GDM1 (cell line): Measurements from ENCODE around the gene LUZP1.
A peak's percentile ranks its signal among the peaks of the same experiment; 100 is the strongest.
"Not testable (repeated sequence)": the region's sequence is repeated elsewhere in the genome, so short reads cannot be mapped to it uniquely, and the experiment has no call there.

ENCODE experiments used
- DNase-seq: peaks from one replicate; lab custom pipeline; 2025; lab: John Stamatoyannopoulos, UW

The LUZP1 gene

DNA sequence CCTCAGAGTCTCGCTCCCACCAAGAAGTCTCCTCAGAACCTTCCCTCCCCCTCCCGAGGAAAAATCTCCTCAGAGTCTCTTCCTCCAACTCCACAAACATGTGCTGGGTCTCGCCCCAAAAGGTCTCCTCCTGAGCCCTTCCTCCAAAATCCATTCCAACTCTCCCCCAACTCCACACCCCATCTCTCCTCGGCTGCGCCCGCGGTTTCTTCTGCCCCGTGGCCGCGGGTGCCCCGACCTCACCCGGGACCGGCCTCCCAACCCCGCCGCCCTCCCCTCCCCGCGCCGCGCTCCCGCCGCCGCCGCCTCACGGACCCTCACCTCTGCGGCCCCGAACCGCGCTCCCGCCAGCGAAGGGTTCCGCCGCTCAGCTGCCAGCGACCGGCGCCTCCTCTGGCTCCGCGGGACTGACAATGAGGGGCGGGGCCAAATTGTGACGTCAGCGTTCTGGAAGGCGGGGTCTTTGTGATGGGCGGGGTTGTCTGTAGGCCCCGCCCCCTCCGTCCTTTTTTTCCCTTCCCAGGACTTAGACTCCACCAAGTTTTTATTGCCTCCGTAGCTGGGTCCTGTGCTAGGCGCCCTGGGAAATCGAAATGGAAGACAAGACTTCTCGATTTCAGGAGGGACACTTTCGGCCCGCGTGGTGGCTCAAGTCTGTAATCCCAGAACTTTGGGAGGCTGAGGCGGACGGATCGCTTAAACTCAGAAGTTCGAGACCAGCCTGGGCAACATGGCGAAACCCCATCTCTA lies at the start of gene LUZP1:
TSS of gene LUZP1 (minus strand) at position 412 of the 750 bp plus-strand sequence.
- DNase-seq: peak; percentile 79

DNA sequence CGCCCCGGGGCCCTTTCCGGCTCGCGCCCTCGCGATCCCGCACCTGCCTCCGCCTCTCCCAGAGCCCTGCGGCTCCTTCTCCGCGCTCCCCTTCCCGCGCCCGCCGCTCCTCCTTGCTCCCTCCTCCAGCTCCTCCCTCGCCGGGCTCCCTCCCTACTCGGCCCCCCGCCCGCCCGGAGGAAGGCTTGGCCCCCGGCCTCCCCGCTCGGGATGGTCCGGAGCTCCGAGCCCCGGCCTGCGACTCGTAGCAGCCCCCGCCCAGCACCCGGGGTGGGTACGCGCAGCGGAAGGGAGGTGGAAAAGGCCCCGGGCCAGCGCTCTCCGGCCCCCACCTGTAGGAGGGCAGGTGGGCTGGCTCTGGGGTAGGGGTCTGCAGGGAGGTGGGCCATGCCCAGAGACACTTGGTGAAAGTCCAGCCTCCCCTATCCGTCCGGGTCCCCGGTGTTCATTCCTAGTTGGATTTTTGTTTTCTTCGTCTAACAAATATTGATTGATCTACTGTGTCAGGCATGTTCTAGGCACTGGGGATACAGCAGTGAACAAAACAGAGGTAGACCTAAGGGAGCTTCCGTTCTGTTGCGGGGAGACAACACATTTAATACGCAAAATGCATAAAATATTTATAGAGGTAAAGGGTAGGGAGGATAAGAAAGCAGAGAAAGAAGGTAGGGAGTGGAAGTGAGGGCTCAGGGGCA lies 48.9 kb upstream of the LUZP1 start, which contains the start of gene HTR1D:
TSS of gene HTR1D (minus strand) at position 82 of the 695 bp plus-strand sequence. CDS start 23,283 bp downstream, outside the sequence.
- no peak for DNase-seq

DNA sequence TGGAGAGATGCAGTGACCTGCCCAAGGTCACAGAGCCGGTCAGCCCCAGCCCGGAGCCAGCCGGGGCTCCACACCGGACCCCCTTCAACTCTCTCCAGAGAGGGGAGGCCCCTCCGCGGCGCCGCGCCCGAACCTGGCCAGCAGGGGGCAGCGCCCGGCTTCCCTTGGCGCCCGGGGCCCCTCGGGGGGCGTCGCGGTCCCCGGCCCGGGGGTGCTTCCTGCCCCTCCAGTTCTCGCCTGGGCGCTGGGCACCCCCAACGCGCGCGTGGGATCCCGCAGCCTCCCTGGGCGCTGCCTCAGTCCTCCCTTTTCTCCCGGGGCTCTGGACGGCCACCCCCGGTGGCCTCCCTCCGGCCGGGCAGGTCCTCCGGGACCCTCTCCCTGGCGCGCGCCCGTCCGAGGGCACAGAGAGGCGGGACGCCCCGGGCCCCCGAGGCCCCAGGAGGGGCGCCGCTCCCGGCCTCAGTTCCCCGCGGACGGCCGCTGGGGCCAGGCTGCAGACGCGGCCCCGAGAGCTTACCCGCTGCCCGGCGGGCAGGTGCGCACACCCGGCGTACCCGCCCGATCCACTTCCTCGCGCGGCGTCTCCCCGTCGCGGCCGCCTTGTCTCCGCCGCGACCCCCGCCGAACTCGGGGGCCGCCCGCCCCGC lies 48.2 kb upstream of the LUZP1 start:
- no peak for DNase-seq

DNA sequence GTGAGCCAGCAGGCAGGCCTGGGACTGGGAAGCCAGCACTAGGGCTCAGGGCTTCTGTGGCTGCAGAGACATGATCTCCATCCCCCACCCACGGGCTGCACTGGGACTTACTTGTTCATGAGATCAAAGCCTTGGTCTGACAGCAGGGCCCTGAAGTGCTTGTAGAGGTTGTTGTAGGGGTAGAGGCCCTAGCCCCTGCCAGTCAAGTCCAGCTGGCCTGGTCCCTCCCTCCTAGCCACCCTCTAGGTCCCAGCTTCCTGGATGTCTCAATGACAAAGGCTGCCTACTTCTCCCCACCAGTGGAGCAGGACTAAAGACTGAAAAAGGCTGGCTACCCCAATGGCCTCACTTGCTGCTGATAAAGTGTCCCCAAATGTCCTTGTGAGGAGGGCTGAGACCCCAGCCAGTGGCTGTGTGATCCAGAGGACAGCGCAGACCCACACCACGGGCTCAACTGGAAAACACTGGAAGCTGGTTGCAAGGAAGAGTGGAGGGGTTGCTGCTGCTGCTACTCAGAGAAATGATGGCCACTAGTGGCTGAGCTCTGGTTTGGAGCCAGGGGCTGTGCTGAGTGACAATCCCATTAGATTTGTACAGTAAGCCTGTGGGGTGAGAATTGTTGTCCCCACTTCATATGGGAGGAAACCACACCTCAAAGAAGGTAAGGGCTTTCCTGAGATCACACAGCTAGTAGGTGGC lies 47.2 kb upstream of the LUZP1 start:
- DNase-seq: no peak

DNA sequence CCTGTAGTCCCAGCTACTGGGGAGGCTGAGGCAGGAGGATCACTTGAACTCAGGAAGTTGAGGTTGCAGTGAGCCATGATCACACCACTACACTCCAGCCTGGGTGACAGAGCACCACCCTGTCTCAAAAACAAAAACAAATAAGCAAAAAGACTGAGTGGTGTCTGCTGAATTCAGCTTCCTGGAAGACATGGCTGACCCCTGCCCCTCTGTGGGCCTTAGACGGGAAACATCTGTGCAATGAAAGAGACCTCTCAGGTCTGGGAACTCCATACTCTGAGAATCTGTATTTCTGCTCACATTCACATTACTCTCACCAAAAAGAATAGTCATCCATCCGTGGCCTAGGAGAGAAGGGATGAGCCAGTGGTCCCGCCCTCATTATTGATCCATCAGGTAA lies 46.6 kb upstream of the LUZP1 start:
- no peak for DNase-seq

DNA sequence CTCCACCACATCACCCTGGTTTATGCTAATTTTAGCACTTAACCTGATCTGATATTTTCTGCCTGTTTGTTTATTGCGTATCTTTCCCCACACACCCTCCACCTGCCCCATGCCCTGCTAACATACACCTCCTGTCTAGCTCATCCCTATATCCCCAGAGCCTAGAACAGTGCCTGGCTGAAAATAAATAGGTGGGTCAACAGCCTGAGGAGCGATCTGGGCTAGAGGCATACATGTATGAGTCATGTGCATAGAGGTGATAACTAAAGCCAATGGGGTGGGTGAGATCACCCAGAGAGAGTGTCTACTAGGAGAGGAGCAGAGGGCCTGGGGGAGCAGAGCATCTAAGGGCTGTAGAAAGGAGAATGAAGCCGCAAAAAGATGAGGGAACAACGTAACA lies 46.0 kb upstream of the LUZP1 start:
- no peak for DNase-seq

DNA sequence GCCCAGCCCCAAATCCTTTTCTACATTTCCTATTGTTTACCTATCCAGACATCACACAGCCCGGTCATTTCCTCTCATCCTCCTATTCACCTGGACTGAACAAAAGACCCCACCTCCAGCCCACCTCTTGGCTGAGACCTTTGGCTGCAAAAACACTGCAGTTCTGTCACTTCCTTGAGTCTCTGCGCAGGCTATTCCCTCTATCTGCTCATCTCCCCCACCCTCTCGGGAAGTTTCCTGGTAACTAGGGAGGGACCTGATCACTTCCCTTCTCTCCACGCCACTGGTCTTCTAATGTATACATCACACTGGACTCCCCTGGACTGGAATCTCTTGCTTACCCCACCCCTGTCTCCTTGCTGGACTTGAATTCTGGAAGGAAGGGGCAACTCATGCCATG lies 43.3 kb upstream of the LUZP1 start:
- no peak for DNase-seq

DNA sequence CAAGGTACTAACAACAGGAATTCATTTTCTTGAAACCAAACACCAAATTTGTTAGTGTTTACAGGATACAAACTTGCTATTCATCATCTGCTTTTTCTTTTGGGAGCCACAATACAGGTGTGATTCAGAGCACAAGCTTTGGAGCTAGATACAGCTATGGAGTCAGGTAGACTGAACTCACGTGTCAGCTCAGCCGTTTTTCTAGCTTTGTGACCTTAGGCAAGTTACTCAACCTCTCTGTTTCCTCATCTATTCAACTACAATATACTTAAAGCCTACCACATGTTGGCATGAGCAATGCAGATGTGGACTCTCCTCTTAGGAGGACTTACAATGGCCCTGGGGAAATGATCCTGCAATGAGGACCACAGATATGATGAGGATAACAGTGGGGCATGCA lies 42.3 kb upstream of the LUZP1 start:
- no peak for DNase-seq

DNA sequence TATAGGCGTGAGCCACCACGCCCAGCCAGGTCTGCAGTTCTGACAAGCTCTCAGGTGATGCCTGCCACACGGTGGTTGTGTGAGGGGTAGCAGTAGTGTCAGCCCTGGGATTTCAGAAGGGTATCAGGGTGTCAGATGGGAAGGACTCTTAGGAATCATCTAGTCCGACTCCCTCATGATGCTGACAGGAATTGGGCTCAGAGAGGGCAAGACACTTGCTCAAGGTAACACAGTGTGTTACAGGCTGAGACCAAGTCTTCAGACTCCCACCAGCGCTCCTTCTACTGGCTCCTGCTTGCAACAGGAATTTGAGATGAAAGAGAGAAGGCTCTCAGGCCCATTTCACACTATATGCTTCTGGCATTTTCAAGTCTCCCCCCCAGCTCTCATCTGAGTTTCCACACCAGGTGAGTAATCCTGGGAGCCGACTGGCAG lies 41.7 kb upstream of the LUZP1 start:
- DNase-seq: no peak

DNA sequence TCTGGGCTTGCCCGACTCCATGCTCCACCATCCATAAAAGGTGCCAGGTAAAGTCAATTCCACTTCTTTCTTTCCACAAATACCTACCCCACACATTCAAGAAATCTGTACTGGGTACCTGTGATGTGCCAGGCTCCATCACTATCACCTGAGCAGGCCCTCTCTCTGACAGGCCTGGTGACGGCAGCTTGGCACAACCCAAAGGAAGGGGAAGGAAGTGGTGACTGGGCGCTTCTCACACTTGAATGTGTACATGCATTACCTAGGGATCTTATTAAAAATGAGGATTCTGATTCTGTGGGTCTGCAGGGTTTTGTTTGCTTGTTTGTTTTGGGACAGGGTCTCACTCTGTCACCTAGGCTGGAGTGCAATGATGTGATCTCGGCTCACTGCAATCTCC lies 41.1 kb upstream of the LUZP1 start:
- DNase-seq: no peak

DNA sequence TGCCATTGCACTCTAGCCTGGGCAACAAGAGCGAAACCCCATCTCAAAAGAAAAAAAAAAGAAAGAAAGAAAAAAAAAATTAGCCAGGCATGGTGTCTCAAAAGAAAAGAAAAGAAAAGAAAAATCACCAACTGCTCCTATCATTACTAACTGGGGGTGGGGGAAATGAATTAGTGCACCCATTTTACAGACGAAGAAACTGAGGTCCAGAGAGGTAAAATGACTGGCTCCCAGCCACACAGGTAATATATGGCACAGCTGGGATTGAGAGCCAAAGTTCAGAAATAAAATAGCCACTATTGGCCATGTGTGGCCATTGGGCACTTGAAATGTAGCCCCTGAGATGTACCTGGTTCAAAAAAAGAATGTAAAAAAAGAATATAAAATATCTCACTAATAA lies 39.9 kb upstream of the LUZP1 start:
- no peak for DNase-seq

DNA sequence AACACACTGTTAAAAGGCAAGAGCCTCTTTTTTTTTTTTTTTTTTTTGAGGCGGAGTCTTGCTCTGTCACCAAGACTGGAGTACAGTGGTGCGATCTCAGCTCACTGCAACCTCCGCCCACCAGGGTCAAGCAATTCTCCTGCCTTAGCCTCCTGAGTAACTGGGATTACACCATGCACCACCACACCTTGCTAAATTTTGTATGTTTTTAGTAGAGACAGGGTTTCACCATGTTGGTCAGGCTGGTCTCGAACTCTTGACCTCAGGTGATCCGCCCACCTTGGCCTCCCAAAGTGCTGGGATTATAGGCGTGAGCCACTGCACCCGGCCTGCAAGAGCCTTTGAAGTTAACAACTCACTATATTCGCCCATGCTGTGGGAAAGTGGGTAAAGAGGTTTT lies 39.1 kb upstream of the LUZP1 start:
- DNase-seq: not testable (repeated sequence)

DNA sequence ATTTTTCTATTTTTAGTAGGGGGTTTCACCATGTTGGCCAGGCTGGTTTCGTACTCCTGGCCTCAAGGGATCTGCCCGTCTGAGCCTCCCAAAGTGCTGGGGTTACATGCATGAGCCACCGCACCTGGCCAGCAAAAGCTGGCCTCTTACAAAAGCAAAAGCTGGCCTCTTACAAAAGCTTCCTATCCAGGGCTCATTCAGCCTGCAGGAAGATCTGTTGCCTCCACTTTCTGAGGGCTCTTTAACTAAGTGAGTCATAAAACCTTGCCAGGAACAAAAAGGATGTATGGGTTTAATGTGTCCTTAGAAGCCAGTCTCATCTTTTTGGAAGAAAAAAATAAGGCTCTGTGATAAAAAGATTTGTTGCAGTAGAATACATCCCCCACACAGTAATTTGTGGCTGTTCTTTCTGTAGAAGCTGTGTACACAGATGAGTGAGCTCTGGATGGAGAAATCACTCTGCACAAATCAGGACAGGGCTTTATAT lies 33.6 kb upstream of the LUZP1 start:
- DNase-seq: no peak

DNA sequence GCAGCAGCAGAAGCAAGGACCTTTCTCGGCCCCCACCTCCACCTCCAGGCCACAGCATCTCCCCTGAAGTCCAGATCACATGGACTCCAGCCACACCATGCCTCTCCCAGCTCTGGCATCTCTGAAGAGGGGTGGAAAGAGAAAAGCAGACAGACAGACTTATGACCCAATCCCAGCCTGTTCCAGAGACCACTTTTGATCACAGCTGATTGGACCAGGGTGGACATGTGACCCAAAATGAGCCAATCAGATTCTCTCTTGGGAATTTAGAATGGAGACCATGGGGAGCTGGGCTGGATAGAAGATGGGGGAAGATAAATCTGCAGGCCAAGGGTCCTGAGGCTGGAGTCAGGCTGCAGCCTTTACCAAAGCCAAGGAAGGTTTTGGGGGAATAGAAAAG lies 32.2 kb upstream of the LUZP1 start:
- DNase-seq: no peak

DNA sequence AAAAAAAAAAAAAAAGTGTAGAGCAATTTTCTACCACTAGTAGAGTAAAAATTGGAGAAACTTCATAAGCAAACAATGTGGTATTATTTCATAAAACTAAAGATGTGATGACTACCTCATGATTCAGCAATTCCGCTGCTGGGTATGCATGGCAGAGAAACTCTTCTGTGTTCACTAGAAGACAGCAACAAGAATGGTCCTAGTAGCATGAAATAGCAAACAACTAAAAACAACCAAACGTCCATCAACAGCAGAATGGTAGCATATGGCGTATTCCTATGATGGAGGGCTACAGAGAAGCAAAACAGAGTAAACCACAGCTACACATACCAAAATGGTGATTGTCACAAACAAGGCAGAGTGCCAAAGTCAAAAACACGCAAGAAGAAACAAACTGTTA lies 29.7 kb upstream of the LUZP1 start:
- no peak for DNase-seq

DNA sequence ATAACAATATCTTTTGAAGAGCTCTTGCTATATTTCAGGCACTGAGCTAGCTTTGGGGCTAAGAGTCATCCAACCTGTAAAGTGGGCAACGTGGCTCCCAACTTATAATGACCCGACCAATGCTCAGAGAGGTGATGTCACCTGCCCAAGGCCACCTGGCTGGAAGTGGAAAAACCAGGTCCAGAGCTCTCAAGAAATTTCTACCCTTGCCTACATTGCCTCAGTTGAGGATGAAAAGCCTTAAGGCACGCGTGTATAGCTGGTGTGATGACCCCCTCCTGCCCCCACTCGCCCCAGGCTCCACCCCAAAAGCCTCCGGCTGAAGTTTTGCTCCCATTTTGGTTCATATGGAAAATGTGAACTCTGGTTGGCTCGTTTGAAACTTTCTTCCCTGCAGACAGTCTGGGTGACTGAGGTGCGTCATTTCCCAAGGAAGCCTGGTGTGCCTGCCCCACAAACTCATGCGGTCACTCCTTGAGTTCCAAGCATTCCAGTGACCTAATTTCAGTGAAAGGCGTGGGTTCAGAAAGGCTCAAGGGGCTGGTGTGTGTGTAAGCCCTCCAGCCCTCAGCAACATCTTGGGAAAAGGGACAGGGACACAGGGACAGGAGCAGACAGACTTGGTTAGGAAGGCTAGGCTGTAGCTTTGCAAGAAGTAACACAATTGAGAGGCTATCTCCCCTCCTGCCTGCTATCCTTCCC lies 28.1 kb upstream of the LUZP1 start:
- no peak for DNase-seq

DNA sequence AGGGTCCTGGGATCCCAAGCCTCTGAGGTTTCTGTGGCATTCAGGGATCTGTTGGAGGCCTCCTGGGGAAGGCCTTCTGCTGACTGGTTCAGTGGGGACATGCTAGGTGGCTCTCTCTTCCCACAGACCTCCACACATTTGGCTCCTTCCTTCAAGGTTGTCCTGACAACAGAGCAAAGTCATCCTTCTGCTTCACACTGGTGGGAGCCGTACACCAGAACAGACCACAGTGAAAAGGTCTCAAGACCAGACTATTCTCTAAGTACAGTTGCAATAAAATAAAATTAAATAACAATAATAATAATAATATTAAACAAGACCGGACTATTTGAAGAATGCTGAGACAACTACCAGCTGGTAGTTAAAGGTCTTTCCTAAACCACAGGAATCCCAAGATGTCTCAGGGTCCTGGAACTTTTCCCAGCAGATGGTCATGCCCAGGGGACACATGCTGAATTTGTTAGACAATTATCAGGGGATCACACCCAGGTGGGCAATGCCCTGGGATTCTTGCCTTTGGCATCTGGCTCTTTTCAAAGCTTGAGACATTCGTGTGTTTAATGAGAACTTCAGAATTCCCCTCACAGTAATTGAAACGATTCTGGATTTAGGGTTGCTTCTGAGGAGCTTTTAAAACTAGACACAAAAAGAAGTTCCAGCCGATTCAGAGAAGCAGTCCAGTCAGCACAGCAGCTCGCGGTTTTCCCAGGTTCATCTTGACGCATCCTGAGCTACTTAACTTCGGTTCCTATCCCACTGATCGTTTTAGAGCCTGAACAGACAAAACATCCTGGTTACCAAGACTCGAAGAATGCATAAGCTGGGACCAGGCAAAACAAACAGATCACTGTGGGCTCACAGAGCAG lies 25.7 kb upstream of the LUZP1 start:
- DNase-seq: no peak

DNA sequence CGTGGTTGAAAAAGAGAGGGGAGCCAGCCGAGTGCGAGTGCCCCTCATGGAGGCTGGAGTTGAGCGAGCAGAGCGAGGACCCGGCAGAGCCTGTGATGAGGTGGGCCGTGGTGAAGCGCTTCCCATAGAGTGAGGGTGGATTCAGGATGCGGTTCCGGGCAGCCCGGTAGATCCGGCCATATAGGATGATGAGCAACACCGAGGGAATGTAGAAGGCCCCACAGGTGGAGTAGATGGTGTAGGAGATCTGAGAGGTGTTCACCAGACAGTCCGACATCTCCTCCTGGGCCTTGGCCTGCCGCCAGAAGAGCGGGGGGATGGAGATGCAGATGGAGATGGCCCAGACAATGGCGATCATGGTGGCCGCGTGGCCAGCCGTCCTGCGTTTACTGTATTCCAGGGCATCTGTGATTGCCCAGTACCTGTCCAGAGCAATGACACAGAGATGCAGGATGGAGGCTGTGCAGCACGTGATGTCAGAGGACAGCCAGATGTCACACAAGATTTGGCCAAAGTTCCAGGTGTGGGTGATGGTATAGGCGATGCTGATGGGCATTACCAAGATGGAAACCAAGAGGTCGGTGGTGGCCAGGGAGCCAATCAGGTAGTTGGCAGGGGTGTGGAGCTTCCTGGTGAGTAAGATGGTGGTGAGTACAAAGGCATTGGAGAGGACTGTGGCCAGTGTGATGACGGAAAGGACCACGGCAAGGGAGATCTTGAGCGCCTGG lies 24.9 kb upstream of the LUZP1 start:
- DNase-seq: no peak

DNA sequence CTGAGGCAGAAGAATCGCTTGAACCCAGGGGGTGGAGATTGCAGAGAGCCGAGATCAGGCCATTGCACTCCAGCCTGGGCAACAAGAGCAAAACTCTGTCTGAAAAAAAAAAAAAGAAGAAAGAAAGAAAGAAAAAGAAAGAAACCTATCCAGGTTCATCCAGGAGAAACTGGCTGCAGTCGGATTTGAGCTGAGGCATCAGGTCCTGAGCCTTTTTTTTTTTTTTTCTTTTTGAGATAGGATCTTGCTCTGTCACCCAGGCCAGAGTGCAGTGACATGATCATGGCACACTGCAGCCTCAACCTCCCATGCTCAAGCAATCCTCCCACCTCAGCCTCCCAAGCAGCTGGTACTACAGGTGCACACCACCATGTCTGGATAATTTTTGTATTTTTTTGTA lies 22.5 kb upstream of the LUZP1 start:
- DNase-seq: no peak

DNA sequence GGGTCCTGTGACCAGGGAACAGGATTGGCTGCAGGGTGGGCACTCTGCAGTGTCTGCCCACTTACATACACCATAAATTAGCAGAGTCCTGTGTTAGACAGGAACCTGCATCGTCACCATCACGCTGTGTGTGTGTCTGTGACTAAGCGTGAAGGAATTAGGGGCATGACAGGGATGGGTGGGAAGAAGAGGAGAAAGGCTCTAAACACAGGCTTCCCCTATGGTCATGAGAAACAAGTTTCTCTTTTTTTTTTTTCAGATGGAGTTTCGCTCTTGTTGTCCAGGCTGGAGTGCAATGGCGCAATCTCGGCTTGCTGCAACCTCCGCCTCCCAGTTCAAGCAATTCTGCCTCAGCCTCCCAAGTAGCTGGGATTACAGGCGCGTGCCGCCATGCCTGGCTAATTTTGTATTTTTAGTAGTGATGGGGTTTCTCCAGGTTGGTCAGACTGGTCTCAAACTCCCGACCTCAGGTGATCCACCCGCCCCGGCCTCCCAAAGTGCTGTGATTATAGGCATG lies 20.3 kb upstream of the LUZP1 start:
- DNase-seq: not testable (repeated sequence)
